K562 (cell line): ENCODE measurements around the gene HIVEP2. TPM values are rescaled to one million over a fixed set of nuclear protein-coding genes. Genes with fewer than 3 reads are reported as not detected.

ENCODE experiments used
- HMGXB4 ChIP-seq: sonication (generic); formaldehyde crosslinking; IDR thresholded peaks from 2 replicates; pipeline ENCODE4 v1.8.1; 2023; ENCODE audit warnings: mild to moderate bottlenecking, missing genetic modification reagents
- HNRNPL ChIP-seq: fragments of 200-400 bp; formaldehyde crosslinking; IDR thresholded peaks from 2 replicates; pipeline ENCODE4 v1.6.1; 2017; ENCODE audit warnings: low read depth, mild to moderate bottlenecking, low read length
- KAT7 ChIP-seq: sonication (generic); formaldehyde crosslinking; IDR thresholded peaks from 2 replicates; pipeline ENCODE4 v1.8.0; 2022; ENCODE audit warnings: missing genetic modification reagents, mild to moderate bottlenecking, borderline replicate concordance
- KDM1A ChIP-seq, 2 experiments: fragments of 450-650 bp; IDR thresholded peaks; 2 replicates each; pipeline ENCODE4 v1.6.1; 2016; ENCODE audit warnings: mild to moderate bottlenecking in 2 of 2
- NR1H2 ChIP-seq: sonication (generic); formaldehyde crosslinking; IDR thresholded peaks from 2 replicates; pipeline ENCODE4 v1.4.0; 2020; ENCODE audit warnings: mild to moderate bottlenecking, missing genetic modification reagents
- RAD21 ChIP-seq, 2 experiments: fragments of 250-450 bp in 1 of 2; fragments of 450-650 bp in 1 of 2; sonication (Bioruptor Pico) in 1 of 2; formaldehyde crosslinking in 1 of 2; IDR thresholded peaks in 1 of 2; conservative IDR thresholded peaks in 1 of 2; 2 replicates each; pipeline versions ENCODE4 v1.4.0 to v1.8.0; 2020 to 2022; ENCODE audit warnings: mild to moderate bottlenecking in 2 of 2, moderate library complexity in 1 of 2
- TCFL5 ChIP-seq: fragments of 250-450 bp; sonication (Bioruptor Pico); conservative IDR thresholded peaks from 2 replicates; pipeline ENCODE4 v1.6.1; 2021; ENCODE audit warnings: mild to moderate bottlenecking, moderate library complexity, matching md5 sums
- ZNF197 ChIP-seq: fragments of 200-800 bp; sonication (Bioruptor generic); IDR thresholded peaks from 2 replicates; pipeline ENCODE4 v1.6.1; 2016; ENCODE audit warnings: low read depth, missing genetic modification characterization, missing compliant biosample characterization
- ZNF318 ChIP-seq, 2 experiments: fragments of 450-650 bp; IDR thresholded peaks; 2 replicates each; pipeline ENCODE4 v1.6.1; 2016; ENCODE audit warnings: mild to moderate bottlenecking in 2 of 2, borderline replicate concordance in 1 of 2, low read depth in 1 of 2, moderate library complexity in 1 of 2
- polyA plus RNA-seq, 8 experiments: library from polyadenylated mRNA; depleted of rRNA in 4 of 8; stranded (reverse) in 5 of 8; unstranded in 3 of 8; fragments of >200 nt; fragmentation: Nextera tagmentation in 2 of 8; fragmentation: Illumina TruSeq in 1 of 8; extraction: Ambion mirVana in 2 of 8; extraction: Trizol in 1 of 8; gene quantifications; 2 replicates each; pipeline versions ENCODE4 v1.2.1 to v1.2.3, GENCODE V29; 2011 to 2014; ENCODE audit warnings: inconsistent platforms in 1 of 8, missing spikeins in 1 of 8
- total RNA-seq, 7 experiments: library from RNA; depleted of rRNA in 6 of 7; stranded (reverse); fragments of >200 nt in 6 of 7; fragmentation: Illumina TruSeq in 2 of 7; extraction: Trizol in 2 of 7; gene quantifications; 2 replicates each; pipeline versions ENCODE4 v1.2.1 to v1.2.3, GENCODE V29; 2011 to 2021; ENCODE audit warnings: low replicate concordance in 1 of 7

HIVEP2 gene
- total and polyA plus RNA-seq, 9 of the 15 experiments (the other 6 are each of a cell fraction or from before 2014, with no cell fraction given) = under 0.01 to 1.2 (median 0.31) TPM

DNA sequence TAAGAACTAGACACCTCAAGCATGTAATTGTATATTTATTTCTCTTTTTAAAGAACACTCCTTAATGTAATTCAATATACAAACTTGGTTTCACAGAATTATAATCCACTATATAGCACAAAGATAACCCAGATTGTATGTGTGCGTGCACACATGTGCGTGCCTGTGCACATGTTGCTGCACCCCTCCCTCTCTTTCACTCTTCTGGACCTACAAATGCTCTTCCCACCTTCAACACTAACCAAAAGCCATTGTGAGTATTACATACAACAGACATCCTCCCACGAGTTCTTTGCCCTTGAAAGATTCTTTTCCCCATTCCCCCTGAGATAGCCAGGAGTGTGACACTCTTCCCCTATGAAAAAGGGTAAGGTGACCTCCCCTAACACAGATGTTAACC, 193.5 kb downstream of the HIVEP2 start (continued):
- TF ChIP-seq ZNF318 (IDR thresholded peaks at IDR 0.05; ENCODE audit: borderline replicate concordance in 1 of 2, low read depth in 1 of 2) (no peak), KAT7 (CRISPR knock-in tag) (no peak), ZNF197 (no peak), TCFL5 (CRISPR knock-in tag) (no peak), HNRNPL (no peak), KDM1A (IDR thresholded peaks at IDR 0.05) (no peak), HMGXB4 (CRISPR knock-in tag) (no peak), RAD21 (CRISPR knock-in tag; conservative IDR thresholded peaks at IDR 0.05 in 1 of 2, IDR thresholded peaks at IDR 0.05 in 1 of 2) (no peak), NR1H2 (CRISPR knock-in tag) (no peak)
